Effector CD4-positive, alpha-beta T cell (primary cell): Measurements from ENCODE around the gene CD300LF. TPM values are rescaled to one million over a fixed set of nuclear protein-coding genes. Genes with fewer than 3 reads are reported as not detected.

ENCODE experiments used
- DNase-seq: peaks from one replicate; pipeline ENCODE4 v3.0.0-alpha.2; 2020
- total RNA-seq: gene quantifications from one replicate; lab custom pipeline; 2026; lab: John Stamatoyannopoulos, UW

Gene CD300LF
- total RNA-seq = not detected

- DNase-seq = no peak
These were observed at the start of gene CD300LF for GRCh38 chr17:74712756-74713155. Gene CD300LF (minus strand): TSS chr17:74712923. CDS start chr17:74712866, 57 bp downstream.

DNA sequence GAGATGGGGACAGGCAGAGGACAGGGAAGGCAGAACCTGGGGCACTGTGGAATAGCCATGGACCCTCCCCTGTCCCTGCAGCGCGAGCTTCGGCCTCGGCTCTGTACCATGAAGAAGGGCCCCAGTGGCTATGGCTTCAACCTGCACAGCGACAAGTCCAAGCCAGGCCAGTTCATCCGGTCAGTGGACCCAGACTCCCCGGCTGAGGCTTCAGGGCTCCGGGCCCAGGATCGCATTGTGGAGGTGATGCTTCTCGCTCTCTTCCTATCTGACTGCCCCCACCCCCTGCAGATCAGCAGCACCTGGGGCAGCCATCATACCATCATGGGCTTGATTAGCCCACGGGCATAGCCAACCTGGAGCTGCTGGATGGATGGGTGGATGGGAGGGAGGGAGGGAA is 49.2 kb upstream of the CD300LF start:
- no peak for DNase-seq

- no peak for DNase-seq
These were observed 48.7 kb upstream of the CD300LF start for GRCh38 chr17:74761419-74761818.

GRCh38 chr17:74760404-74761105 is 47.8 kb upstream of the CD300LF start:
- no peak for DNase-seq

DNA sequence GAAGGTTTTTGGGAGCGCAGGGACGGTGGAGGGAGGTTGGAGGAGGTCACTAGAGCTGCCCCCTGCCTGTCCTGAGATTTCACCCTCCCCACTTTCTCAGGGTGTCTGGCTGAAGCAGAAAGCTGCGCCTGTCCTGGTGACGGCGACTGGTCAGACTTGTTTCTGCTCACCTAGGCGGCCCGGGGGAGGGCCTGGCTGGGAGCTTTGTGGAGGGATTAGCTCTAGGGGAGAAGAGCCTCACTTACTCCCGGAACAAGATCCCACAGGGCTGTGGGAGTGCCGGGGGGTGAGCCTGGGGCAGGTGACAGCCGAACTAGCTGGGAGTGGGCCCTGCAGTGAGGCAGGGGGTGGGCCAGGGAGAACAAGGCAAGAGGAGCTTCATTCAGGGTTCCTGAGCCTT is 47.2 kb upstream of the CD300LF start:
- DNase-seq = no peak

GRCh38 chr17:74759243-74759801 is 46.6 kb upstream of the CD300LF start:
- peak; percentile 37 for DNase-seq

DNA sequence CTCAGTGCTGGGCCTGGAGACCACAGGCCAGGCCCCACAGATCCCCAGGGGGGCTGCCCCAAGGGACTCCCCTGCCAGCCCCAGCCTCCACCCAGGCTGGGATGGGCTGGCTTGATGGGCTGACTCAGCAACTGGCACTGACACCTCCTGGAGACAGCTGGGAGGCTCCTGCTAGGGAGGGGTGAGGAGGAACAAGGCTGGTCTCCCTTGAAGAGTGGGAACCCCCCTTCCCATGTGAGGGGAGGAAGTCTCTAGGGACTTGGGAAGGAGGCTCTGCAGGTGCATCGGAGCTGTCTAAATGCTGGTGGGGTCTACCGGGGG is 46.1 kb upstream of the CD300LF start:
- DNase-seq = no peak

GRCh38 chr17:74757931-74758847 is 45.5 kb upstream of the CD300LF start:
- no peak for DNase-seq

DNA sequence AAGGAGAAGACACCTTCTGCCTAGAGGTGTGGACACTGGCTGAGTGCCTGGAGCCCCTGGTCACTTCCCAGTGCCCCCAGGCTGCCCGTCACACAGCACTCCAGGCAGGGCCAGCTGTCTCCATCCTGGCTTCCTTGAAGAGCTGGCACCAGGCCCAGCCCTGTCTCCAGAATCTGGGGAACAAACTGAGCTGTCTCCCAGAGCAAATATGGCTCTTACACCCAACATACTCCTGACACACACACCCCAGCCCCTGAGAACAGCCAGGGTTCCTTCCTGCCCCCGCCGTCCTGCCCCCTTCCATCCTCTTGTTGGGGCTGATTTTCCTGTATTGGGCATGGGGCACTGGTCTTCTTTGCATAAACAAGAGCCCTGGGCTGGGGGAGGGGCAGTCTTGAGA is 44.8 kb upstream of the CD300LF start:
- DNase-seq = no peak

- DNase-seq = no peak
These were observed 44.2 kb upstream of the CD300LF start for GRCh38 chr17:74756891-74757290.

- DNase-seq = no peak
These were observed 42.8 kb upstream of the CD300LF start for GRCh38 chr17:74755533-74755932.

DNA sequence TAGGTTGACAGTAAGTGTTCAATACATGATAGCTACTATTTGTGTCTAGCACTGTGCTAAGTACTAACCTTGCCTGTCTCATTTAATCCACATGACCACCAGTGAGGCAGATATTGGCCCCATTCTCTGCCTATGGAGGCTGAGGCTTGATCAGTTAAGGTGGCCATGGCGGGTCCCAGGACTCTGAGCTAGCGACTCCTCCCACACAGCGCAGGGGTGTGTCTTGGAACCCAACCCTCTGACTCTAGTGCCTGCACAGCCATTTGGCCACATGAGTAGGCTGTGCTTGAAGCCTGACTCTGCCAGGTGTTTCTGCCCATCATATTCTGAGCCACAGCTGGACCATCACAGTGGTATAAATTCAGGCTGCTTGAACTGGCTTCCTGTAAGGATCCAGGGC is 42.1 kb upstream of the CD300LF start:
- DNase-seq = no peak

DNA sequence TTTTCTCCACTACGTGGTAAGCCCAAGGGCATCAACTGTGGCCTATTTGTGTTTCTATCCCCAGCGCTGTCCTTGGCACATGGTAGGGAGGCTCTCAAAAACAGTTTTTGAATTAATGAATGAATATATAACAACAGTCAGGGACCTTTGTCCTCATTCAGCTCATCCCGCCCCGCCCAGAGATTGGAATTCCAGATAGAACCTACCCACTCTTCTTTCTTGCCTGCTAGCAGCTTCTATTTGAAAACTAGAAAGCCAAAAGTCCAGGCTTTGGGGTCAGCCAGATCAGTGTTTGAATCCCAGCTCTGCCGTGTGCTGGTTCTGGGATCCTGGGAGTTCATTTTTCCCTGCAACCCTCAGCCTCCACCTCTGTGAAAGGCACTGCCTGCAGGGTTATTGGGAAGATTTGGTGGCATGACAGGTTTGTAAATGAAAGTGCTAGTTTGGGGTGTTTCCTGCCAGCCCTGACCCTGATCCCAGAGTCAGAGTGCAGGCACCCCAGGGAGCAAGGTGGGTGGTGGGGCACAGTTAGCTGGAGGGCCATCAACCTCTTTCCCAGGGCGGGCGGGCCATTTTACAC is 40.2 kb upstream of the CD300LF start:
- no peak for DNase-seq

DNA sequence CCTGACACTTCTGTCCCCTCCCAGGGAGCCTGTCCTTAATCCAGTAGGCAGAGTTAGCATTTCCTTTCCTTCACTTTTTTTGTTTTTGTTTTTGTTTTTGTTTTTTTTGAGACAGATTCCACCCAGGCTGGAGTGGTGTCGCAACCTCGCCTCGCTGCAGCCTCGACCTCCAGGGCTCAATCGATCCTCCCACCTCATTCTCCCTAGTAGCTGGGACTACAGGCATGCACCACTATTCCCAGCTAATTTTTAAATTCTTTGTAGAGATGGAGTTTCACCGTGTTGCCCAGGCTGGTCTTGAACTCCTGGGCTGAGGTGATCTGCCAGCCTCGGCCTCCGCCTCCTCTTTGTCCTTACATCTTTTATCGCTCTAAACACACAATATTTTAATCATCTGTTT is 39.7 kb upstream of the CD300LF start:
- no peak for DNase-seq

DNA sequence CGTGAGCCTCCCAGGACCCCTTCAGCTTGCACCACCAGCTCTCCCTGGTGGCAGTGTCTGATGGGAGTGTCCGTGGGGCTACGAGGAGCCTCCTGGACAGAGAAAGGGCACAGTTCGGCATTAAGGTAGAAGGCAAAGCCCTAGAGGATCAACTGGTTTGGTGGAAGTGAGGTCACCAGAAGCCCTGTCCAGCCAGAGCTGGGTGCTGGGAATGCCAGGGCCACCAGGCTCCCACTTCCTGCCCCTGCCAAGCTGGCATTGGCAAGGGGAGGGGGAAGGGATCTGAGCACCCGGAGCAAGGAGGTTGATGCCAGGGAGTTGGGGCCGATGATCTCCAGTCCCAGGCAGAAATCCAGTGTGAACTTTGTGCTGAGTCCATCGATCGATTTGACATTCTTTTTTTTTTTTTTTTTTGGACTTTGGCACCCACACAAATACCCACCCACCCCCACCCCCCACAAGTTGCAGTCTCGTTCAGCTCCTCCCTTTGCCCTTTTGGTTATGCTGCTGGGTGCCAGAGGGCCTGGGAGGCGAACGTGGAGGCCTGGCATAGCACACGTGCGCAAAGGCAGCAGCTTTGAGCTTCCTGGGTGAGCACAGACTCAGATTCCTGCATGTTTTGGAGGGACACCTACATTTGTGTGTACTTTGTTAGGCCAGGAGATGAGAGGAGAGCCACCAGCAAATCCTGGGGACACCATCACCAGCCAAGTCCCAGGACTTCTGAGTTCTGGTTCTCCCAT is 37.8 kb upstream of the CD300LF start:
- no peak for DNase-seq

DNA sequence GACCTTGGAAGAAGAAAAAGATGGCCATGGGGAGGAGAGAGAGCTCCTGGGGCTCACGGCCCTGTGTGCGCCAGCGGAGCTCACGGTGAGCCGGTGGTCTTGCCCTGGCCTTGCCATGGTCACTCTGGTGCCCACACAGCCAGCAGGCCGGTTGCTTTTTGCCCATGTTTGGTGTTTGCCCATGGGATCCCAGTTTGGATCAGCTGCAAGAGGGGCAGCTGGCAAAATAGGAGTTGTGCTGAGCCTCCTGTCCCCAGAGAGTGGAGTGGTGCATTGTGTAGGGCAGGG is 37.3 kb upstream of the CD300LF start:
- no peak for DNase-seq

- no peak for DNase-seq
These were observed 36.7 kb upstream of the CD300LF start for GRCh38 chr17:74749279-74750038.

- DNase-seq = peak; percentile 90
These were observed 36.0 kb upstream of the CD300LF start, which contains the start of gene NHERF1 for GRCh38 chr17:74748529-74749278. Gene NHERF1 (plus strand): TSS chr17:74748628. CDS start chr17:74748847, 219 bp downstream.

DNA sequence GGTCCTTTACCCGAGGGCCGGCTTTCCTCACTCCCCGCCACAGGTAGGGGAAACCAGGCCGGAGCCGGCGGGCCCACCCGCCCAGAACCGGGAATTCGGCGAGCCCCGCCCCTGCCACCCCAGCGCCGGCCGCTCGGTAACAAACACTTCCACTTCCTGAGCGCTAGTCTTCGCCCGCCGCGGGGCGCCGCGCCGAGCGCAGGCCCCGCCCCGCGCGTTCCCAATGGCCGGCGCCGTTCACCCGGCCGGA is 35.5 kb upstream of the CD300LF start:
- no peak for DNase-seq

DNA sequence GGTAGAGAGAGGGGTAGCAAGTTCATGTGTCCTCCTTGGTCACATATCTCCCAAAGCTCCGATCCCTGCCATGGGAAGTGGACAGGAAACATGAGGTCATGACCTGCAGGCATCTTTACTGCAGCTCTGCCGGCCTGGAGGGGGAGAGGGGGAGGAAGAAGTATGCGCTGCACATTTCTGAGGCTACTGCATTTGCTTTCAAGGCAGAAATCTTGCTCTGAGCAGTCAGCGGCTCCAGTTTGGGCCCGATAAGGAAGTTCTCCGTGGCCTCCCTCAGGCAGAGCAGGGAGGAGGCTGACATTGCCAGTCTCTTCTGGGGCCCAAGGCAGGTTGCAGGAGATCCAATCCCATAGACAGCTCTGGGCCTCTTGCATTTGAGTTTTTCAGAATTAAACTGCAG is 34.2 kb upstream of the CD300LF start:
- DNase-seq = no peak

GRCh38 chr17:74746376-74746775 is 33.7 kb upstream of the CD300LF start:
- DNase-seq = no peak
